H9 (cell line): ENCODE data around the gene NOP9. TPM values are rescaled to one million over a fixed set of nuclear protein-coding genes. Genes with fewer than 3 reads are reported as not detected.

ENCODE experiments used
- DNase-seq: peaks from one replicate; pipeline ENCODE4 v3.0.0-alpha.2; 2017
- H2AFZ ChIP-seq: one replicate; pipeline ENCODE4 v1.6.1; 2013; ENCODE audit warnings: mild to moderate bottlenecking, low read length, control low read depth, moderate library complexity
- H2AK5ac ChIP-seq: 2 replicates; pipeline ENCODE4 v1.6.1; 2013; ENCODE audit warnings: low read length, control low read depth, mixed read lengths; ENCODE audit not compliant: insufficient read length
- H2BK120ac ChIP-seq: one replicate; pipeline ENCODE4 v1.6.1; 2013; ENCODE audit warnings: low read depth, mild to moderate bottlenecking, low read length, control low read depth, inconsistent platforms; ENCODE audit not compliant: poor library complexity, severe bottlenecking
- H2BK12ac ChIP-seq: 2 replicates; pipeline ENCODE4 v1.6.1; 2013; ENCODE audit warnings: low read length, control low read depth, mixed read lengths, low read depth; ENCODE audit not compliant: insufficient read length
- H2BK15ac ChIP-seq: 2 replicates; pipeline ENCODE4 v1.6.1; 2013; ENCODE audit warnings: low read depth, low read length, control low read depth
- H2BK20ac ChIP-seq: one replicate; pipeline ENCODE4 v1.6.1; 2013; ENCODE audit warnings: low read depth, mild to moderate bottlenecking, low read length, control low read depth, inconsistent platforms; ENCODE audit not compliant: poor library complexity, severe bottlenecking
- H2BK5ac ChIP-seq: 2 replicates; pipeline ENCODE4 v1.6.1; 2013; ENCODE audit warnings: low read length, control low read depth, mixed read lengths; ENCODE audit not compliant: insufficient read length
- H3K14ac ChIP-seq: 2 replicates; pipeline ENCODE4 v1.6.1; 2013; ENCODE audit warnings: low read length, control low read depth; ENCODE audit not compliant: insufficient read depth
- H3K18ac ChIP-seq: 2 replicates; pipeline ENCODE4 v1.6.1; 2013; ENCODE audit warnings: low read depth, mild to moderate bottlenecking, mixed read lengths, low read length, control low read depth; ENCODE audit not compliant: insufficient read length
- H3K23ac ChIP-seq: 2 replicates; pipeline ENCODE4 v1.6.1; 2013; ENCODE audit warnings: low read length, control low read depth, mixed read lengths, low read depth; ENCODE audit not compliant: insufficient read length
- H3K23me2 ChIP-seq: 2 replicates; pipeline ENCODE4 v1.6.1; 2013; ENCODE audit warnings: low read depth, mild to moderate bottlenecking, mixed read lengths, low read length, control low read depth; ENCODE audit not compliant: insufficient read length, poor library complexity, severe bottlenecking
- H3K27ac ChIP-seq: 2 replicates; pipeline ENCODE4 v1.5.1; 2013; ENCODE audit warnings: low read length, control low read depth, mixed read lengths, low read depth; ENCODE audit not compliant: insufficient read length
- H3K27me3 ChIP-seq: 2 replicates; pipeline ENCODE4 v1.6.1; 2013; ENCODE audit warnings: low read length, control low read depth, inconsistent platforms; ENCODE audit not compliant: insufficient read depth
- H3K4ac ChIP-seq: 2 replicates; pipeline ENCODE4 v1.6.1; 2013; ENCODE audit warnings: low read depth, mild to moderate bottlenecking, control low read depth, inconsistent platforms, low read length, moderate library complexity
- H3K4me1 ChIP-seq: 2 replicates; pipeline ENCODE4 v1.6.1; 2013; ENCODE audit warnings: low read length, control low read depth, inconsistent platforms; ENCODE audit not compliant: insufficient read depth
- H3K4me2 ChIP-seq: 2 replicates; pipeline ENCODE4 v1.6.1; 2013; ENCODE audit warnings: low read length, control low read depth, mixed read lengths; ENCODE audit not compliant: insufficient read length, insufficient read depth
- H3K56ac ChIP-seq: 2 replicates; pipeline ENCODE4 v1.6.1; 2013; ENCODE audit warnings: low read depth, mild to moderate bottlenecking, mixed read lengths, low read length, control low read depth; ENCODE audit not compliant: insufficient read length
- H3K79me1 ChIP-seq: 2 replicates; pipeline ENCODE4 v1.6.1; 2013; ENCODE audit warnings: low read depth, mild to moderate bottlenecking, moderate library complexity, low read length, control low read depth, inconsistent platforms; ENCODE audit not compliant: insufficient read depth, poor library complexity, severe bottlenecking
- H3K79me2 ChIP-seq: 2 replicates; pipeline ENCODE4 v1.6.1; 2013; ENCODE audit warnings: low read length, control low read depth, inconsistent platforms; ENCODE audit not compliant: insufficient read depth
- H3K9ac ChIP-seq: 2 replicates; pipeline ENCODE4 v1.6.1; 2013; ENCODE audit warnings: low read length, control low read depth, mixed read lengths; ENCODE audit not compliant: insufficient read length; ENCODE audit errors: extremely low read depth
- H3K9me3 ChIP-seq: one replicate; pipeline ENCODE4 v1.6.1; 2013; ENCODE audit warnings: low read depth, low read length, inconsistent platforms; ENCODE audit not compliant: control insufficient read depth
- H3T11ph ChIP-seq: one replicate; pipeline ENCODE4 v1.6.1; 2013; ENCODE audit warnings: mild to moderate bottlenecking, low read length, control low read depth, inconsistent platforms
- H4K20me1 ChIP-seq: one replicate; pipeline ENCODE4 v1.6.1; 2013; ENCODE audit not compliant: control insufficient read depth, insufficient read length, insufficient read depth
- H4K5ac ChIP-seq: 2 replicates; pipeline ENCODE4 v1.6.1; 2013; ENCODE audit warnings: low read depth, mild to moderate bottlenecking, mixed read lengths, low read length, control low read depth; ENCODE audit not compliant: insufficient read length
- H4K8ac ChIP-seq: replicated peaks from 2 replicates; pipeline ENCODE4 v1.6.1; 2013; ENCODE audit warnings: low read length, control low read depth, mixed read lengths, low read depth; ENCODE audit not compliant: insufficient read length
- H4K91ac ChIP-seq: 2 replicates; pipeline ENCODE4 v1.6.1; 2013; ENCODE audit warnings: low read depth, mild to moderate bottlenecking, moderate library complexity, mixed read lengths, low read length, control low read depth; ENCODE audit not compliant: insufficient read length
- H3K27ac Mint-ChIP-seq, 3 experiments: 2 replicates in 2 of 3; 3 replicates in 1 of 3; pipeline ENCODE4 v1.8.0; 2020 to 2021; ENCODE audit warnings: mixed read lengths in 3 of 3, mild to moderate bottlenecking in 1 of 3, moderate library complexity in 1 of 3
- H3K27me3 Mint-ChIP-seq: 2 replicates; pipeline ENCODE4 v1.8.0; 2021; ENCODE audit warnings: low read depth, mild to moderate bottlenecking, moderate library complexity, mixed read lengths
- H3K36me3 Mint-ChIP-seq, 3 experiments: 2 replicates in 2 of 3; 3 replicates in 1 of 3; pipeline ENCODE4 v1.8.0; 2020 to 2021; ENCODE audit warnings: low read depth in 3 of 3, mixed read lengths in 3 of 3; ENCODE audit not compliant: insufficient read depth in 1 of 3
- H3K4me1 Mint-ChIP-seq, 2 experiments: 2 replicates each; pipeline ENCODE4 v1.8.0; 2020; ENCODE audit warnings: mixed read lengths in 2 of 2
- H3K4me3 Mint-ChIP-seq, 2 experiments: 2 replicates in 1 of 2; 3 replicates in 1 of 2; pipeline ENCODE4 v1.8.0; 2020 to 2021; ENCODE audit warnings: mild to moderate bottlenecking in 2 of 2, mixed read lengths in 2 of 2, moderate library complexity in 1 of 2
- H3K9me3 Mint-ChIP-seq, 2 experiments: 2 replicates in 1 of 2; 3 replicates in 1 of 2; pipeline ENCODE4 v1.8.0; 2020; ENCODE audit warnings: mild to moderate bottlenecking in 2 of 2, mixed read lengths in 2 of 2, moderate library complexity in 1 of 2
- WGBS: extraction: QIAGEN DNeasy Blood & Tissue Kit; methylation state at CpG from one replicate; pipeline ENCODE4 v1.1.7; 2013; ENCODE audit warnings: missing lambda C conversion rate, low lambda C conversion rate, mixed read lengths; ENCODE audit not compliant: insufficient read length; ENCODE audit errors: extremely low coverage; 5-methylcytosine and 5-hydroxymethylcytosine counted together
- total RNA-seq: library from RNA; stranded (reverse); gene quantifications from 2 replicates; pipeline ENCODE4 v1.2.1, GENCODE V29; 2021
- TF ChIP-seq, protein P1 (sequence below): fragments of 200-600 bp; sonication (generic); conservative IDR thresholded peaks from 3 replicates; pipeline ENCODE4 v1.8.0; 2021; ENCODE audit warnings: antibody characterized with exemption, mild to moderate bottlenecking

Gene NOP9
- total RNA-seq, 1 experiment from 2014 or later = 34.7 TPM

DNA sequence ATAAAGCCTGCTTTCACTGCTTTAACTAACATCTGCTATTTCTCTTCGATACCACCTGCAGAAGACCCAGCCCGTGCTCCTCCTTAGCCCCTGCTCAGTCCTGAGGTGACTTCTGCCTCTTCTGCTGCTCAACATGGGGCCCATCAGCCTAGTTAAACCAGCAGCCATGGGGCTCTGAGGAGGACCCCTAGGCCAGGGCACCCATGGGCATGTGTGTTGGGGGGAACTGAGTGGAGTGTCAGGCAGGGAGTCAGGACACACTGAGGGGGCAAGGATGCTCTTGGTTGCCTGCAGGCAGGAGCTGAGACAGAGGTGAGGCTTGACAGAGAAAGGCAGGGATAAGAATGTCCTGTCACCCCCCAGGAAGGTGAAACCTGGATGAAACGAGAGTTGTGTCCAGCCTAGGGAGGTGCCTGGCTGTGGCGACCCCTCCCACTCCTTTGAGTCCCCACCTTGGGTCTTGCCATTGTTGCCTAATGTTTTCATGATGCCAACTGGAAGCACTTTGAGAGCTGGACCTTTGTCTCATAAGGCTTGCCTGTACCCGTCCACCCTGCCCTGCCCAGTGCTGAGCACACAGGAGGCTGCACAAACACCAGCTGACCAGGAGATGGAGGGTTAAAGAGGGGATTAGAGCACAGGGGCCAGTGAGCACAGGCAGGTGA lies 15.7 kb upstream of the NOP9 start:
- Histone ChIP-seq H4K5ac (no peak overlapping the region), H3K79me2 (no peaks in the 10 kb centered on the region), H2BK20ac (no peak overlapping the region), H2AFZ (no peak overlapping the region), H3K4ac (no peak overlapping the region), H3K4me2 (no peak overlapping the region), H4K8ac (no peak overlapping the region), H3K27me3 (no peaks in the 10 kb centered on the region), H2BK12ac (no peak overlapping the region), H3K14ac (no peak overlapping the region; the same call in 1 of the 2 replicates), H2BK120ac (no peak overlapping the region), H3K18ac (no peak overlapping the region), H3T11ph (no peak overlapping the region), H3K79me1 (no peaks in the 10 kb centered on the region), H3K27ac (no peak overlapping the region), H2AK5ac (no peak overlapping the region), H2BK5ac (no peak overlapping the region), H3K9me3 (no peaks in the 10 kb centered on the region), H4K91ac (no peak overlapping the region), H3K4me1 (no peaks in the 10 kb centered on the region), H4K20me1 (no peaks in the 10 kb centered on the region), H3K23me2 (no peaks in the 10 kb centered on the region), H2BK15ac (no peak overlapping the region), H3K23ac (no peak overlapping the region), H3K9ac (no peak overlapping the region), H3K56ac (no peak overlapping the region)
- peak overlapping the region in 2 of 3 experiments; percentile 16 to 44; a peak in 2 of 7 replicates for H3K27ac Mint-ChIP-seq
- H3K4me1 Mint-ChIP-seq = peaks cover 2% of the 10 kb centered on the region in 2 experiments; a peak in 1 of 4 replicates
- no peaks in the 10 kb centered on the region for H3K36me3 Mint-ChIP-seq
- H3K9me3 Mint-ChIP-seq = no peaks in the 10 kb centered on the region
- no peak for DNase-seq
- no peak overlapping the region for H3K4me3 Mint-ChIP-seq
- no peaks in the 10 kb centered on the region for H3K27me3 Mint-ChIP-seq
- TF ChIP-seq, protein P1, sequence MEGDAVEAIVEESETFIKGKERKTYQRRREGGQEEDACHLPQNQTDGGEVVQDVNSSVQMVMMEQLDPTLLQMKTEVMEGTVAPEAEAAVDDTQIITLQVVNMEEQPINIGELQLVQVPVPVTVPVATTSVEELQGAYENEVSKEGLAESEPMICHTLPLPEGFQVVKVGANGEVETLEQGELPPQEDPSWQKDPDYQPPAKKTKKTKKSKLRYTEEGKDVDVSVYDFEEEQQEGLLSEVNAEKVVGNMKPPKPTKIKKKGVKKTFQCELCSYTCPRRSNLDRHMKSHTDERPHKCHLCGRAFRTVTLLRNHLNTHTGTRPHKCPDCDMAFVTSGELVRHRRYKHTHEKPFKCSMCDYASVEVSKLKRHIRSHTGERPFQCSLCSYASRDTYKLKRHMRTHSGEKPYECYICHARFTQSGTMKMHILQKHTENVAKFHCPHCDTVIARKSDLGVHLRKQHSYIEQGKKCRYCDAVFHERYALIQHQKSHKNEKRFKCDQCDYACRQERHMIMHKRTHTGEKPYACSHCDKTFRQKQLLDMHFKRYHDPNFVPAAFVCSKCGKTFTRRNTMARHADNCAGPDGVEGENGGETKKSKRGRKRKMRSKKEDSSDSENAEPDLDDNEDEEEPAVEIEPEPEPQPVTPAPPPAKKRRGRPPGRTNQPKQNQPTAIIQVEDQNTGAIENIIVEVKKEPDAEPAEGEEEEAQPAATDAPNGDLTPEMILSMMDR = no peak
- no CpG with 5 or more reads among the region's 5 CpGs for WGBS
